ENCODE data around the gene PPP1R27.

GRCh38 chr17:81852237-81852636, 17.4 kb upstream of the PPP1R27 start:
- TF ChIP-seq CTCF (IDR thresholded peaks at IDR 0.05), result no peak
- no peak for TF ChIP-seq POLR2A (IDR thresholded peaks at IDR 0.05)
